BE2C (cell line): ENCODE measurements around the gene MGA.

Experiments used
- DNase-seq: peaks from one replicate; pipeline ENCODE4 v3.0.0-alpha.2; 2020
- H3K27me3 ChIP-seq: fragments of 250-450 bp; sonication (Bioruptor Pico); 2 replicates; pipeline ENCODE4 v1.5.1; 2020; ENCODE audit warnings: mild to moderate bottlenecking
- H3K36me3 ChIP-seq: fragments of 250-450 bp; sonication (Bioruptor Pico); 2 replicates; pipeline ENCODE4 v1.5.1; 2020; ENCODE audit warnings: mild to moderate bottlenecking
- H3K4me1 ChIP-seq: fragments of 250-450 bp; sonication (Bioruptor Pico); 2 replicates; pipeline ENCODE4 v1.5.1; 2020
- H3K4me3 ChIP-seq: 2 replicates; pipeline ENCODE4 v1.5.1; 2011; ENCODE audit warnings: low read depth, low read length
- H3K9me3 ChIP-seq: fragments of 250-450 bp; sonication (Bioruptor Pico); 2 replicates; pipeline ENCODE4 v1.5.1; 2020
- TF ChIP-seq, protein P1 (sequence below): IDR thresholded peaks from 2 replicates; pipeline ENCODE4 v1.5.1; 2012; ENCODE audit warnings: mild to moderate bottlenecking, low read depth, low read length

Gene MGA

DNA sequence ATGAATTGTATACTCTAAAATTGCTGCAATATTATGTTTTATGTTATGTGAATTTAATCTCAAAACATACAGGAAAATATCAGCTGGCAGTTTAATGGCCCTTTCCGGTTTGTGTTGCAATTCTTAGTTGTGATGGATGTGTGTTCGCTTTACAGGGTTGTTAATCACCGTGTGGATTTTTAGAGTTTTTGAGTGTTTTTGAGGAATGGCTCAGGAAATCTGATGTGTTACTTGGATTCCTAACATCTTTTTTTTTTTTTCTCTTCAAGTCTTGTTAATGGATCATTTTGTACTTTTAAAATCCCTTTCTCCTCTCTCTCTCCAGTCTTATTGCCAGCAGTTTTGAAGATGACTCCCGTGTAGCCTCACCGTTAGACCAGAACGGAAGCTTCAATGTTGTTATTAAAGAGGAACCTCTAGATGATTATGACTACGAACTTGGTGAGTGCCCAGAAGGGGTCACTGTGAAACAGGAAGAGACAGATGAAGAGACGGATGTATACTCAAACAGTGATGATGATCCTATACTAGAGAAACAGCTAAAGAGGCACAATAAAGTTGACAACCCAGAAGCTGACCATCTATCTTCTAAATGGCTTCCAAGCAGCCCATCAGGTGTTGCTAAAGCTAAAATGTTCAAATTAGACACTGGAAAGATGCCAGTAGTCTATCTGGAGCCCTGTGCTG lies 35.7 kb downstream of the MGA start:
- TF ChIP-seq, protein P1, sequence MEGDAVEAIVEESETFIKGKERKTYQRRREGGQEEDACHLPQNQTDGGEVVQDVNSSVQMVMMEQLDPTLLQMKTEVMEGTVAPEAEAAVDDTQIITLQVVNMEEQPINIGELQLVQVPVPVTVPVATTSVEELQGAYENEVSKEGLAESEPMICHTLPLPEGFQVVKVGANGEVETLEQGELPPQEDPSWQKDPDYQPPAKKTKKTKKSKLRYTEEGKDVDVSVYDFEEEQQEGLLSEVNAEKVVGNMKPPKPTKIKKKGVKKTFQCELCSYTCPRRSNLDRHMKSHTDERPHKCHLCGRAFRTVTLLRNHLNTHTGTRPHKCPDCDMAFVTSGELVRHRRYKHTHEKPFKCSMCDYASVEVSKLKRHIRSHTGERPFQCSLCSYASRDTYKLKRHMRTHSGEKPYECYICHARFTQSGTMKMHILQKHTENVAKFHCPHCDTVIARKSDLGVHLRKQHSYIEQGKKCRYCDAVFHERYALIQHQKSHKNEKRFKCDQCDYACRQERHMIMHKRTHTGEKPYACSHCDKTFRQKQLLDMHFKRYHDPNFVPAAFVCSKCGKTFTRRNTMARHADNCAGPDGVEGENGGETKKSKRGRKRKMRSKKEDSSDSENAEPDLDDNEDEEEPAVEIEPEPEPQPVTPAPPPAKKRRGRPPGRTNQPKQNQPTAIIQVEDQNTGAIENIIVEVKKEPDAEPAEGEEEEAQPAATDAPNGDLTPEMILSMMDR = peak; percentile 64
- H3K27me3 ChIP-seq = no peaks in the 10 kb centered on the region
- peaks cover 18% of the 10 kb centered on the region for H3K36me3 ChIP-seq
- no peaks in the 10 kb centered on the region; the same call in 1 of the 2 replicates for H3K4me1 ChIP-seq
- no peak overlapping the region for H3K4me3 ChIP-seq
- DNase-seq = peak; percentile 36
- H3K9me3 ChIP-seq = no peaks in the 10 kb centered on the region

DNA sequence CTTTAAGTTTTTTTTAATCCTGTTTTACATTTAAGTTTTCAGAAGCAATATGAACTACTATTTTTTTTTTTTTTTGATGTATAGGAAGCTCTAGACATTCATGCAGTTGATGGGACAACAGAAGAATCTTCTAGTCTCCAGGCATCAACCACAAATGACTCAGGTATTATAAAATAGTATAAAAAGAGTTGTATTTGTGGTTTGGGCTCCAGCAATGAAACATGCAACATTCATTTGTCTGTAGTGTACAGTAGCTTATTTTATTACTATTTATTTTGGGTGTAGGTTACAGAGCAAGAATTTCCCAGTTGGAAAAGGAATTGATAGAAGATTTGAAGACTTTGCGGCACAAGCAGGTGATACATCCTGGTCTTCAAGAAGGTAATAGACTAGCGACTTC lies 38.6 kb downstream of the MGA start:
- H3K36me3 ChIP-seq = peaks cover 30% of the 10 kb centered on the region
- no peaks in the 10 kb centered on the region; the same call in 1 of the 2 replicates for H3K4me1 ChIP-seq
- no peaks in the 10 kb centered on the region for H3K9me3 ChIP-seq
- DNase-seq = no peak
- H3K27me3 ChIP-seq = no peaks in the 10 kb centered on the region
- TF ChIP-seq, protein P1 = no peak
- no peak overlapping the region for H3K4me3 ChIP-seq

DNA sequence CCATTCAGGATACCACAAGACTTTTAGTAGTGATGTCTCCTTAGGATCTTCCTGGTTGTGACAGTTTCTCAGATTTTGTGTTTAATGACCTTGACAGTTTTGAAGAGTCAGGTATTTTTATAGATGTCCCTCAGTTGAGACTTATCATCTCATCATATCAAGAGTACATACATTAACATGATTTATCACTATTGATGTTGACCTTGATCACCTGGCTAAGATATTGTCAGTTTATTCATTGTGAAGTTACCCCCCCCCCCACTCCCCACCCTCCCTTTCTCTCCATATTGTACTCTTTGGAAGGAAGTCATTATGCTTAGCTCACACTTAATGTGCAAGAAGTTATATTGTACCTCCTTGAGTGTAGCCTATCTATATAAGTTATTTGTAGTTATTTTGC lies 42.9 kb downstream of the MGA start:
- no peak for DNase-seq
- H3K27me3 ChIP-seq = no peaks in the 10 kb centered on the region
- no peak overlapping the region for H3K4me3 ChIP-seq
- no peaks in the 10 kb centered on the region for H3K9me3 ChIP-seq
- peaks cover 7% of the 10 kb centered on the region for H3K4me1 ChIP-seq
- peaks cover 38% of the 10 kb centered on the region for H3K36me3 ChIP-seq
- TF ChIP-seq, protein P1 = no peak

DNA sequence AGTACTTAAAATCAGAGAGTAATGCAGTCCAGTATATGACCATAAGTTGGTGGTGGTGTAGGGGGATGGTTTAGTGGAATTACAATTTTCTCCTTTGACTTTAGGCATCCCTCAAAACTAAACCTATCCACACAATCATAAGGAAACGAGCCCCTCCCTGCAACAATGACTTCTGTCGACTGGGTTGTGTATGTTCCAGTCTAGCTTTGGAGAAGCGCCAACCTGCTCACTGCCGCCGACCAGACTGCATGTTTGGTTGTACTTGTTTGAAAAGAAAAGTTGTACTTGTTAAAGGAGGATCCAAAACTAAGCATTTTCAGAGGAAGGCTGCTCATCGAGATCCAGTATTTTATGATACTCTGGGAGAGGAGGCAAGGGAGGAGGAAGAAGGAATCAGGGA lies 52.8 kb downstream of the MGA start:
- Histone ChIP-seq H3K4me1 (no peaks in the 10 kb centered on the region), H3K9me3 (no peaks in the 10 kb centered on the region), H3K27me3 (no peaks in the 10 kb centered on the region), H3K36me3 (peaks cover 37% of the 10 kb centered on the region), H3K4me3 (no peak overlapping the region)
- no peak for DNase-seq
- TF ChIP-seq, protein P1 = no peak

DNA sequence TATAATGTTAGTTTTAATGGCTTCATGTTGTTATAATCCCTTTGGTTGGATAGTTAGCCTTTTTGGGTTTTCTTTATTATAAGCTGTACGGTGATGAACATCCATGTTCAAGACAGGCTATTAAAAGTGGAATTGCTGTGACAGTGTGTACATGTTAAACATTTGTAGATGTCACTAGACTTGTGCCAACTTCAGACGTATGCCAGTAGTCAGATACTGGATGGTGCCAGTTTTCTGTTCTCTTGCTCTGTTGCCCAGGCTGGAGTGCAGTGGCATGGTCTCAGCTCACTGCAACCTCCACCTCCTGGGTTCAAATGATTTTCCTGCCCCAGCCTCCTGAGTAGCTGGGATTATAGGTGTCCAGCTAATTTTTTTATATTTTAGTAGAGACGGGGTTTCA lies 54.1 kb downstream of the MGA start:
- TF ChIP-seq, protein P1 = no peak
- Histone ChIP-seq H3K4me3 (no peak overlapping the region), H3K27me3 (no peaks in the 10 kb centered on the region), H3K4me1 (no peaks in the 10 kb centered on the region), H3K9me3 (no peaks in the 10 kb centered on the region), H3K36me3 (peaks cover 28% of the 10 kb centered on the region)
- DNase-seq = no peak

DNA sequence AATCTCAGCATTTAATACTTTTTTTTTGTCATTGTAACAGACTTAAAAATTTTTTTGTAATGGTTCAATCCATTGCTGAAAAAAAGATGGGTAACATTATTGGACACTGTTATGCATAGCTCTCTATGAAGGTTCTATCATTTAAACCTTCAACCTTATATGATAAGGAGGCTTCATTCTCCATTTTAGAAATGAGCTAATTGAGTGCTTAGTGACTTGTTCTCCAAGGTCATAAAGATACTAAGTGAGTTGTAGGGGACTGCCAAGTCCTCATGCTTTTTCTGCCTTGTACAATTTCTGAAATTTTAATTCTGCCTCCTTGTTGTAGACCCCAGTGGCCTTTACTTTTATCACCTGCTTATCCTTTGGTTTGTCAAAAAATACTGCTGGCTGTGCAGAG lies 56.7 kb downstream of the MGA start:
- Histone ChIP-seq H3K27me3 (no peaks in the 10 kb centered on the region), H3K4me3 (no peak overlapping the region), H3K9me3 (no peaks in the 10 kb centered on the region), H3K36me3 (peaks cover 18% of the 10 kb centered on the region), H3K4me1 (no peaks in the 10 kb centered on the region)
- DNase-seq = no peak
- TF ChIP-seq, protein P1 = no peak
